LHCN-M2 (cell line): ENCODE measurements around the gene MACROH2A1. TPM values are rescaled to one million over a fixed set of nuclear protein-coding genes. Genes with fewer than 3 reads are reported as not detected.

ENCODE experiments used
- DNase-seq: peaks from one replicate; pipeline ENCODE4 v3.0.0-alpha.2; 2012; ENCODE audit warnings: low read depth
- polyA plus RNA-seq: library from polyadenylated mRNA; unstranded; fragments of >200 nt; gene quantifications from one replicate; pipeline ENCODE4 v1.2.1, GENCODE V29; 2012; ENCODE audit warnings: missing spikeins
- total RNA-seq: library from RNA; depleted of rRNA; stranded (reverse); fragments of >200 nt; gene quantifications from 2 replicates; pipeline ENCODE4 v1.2.3, GENCODE V29; 2014; rRNA removed

MACROH2A1 gene
- total RNA-seq: 175 and 183 TPM in 2 replicates
- 102 TPM for polyA plus RNA-seq

DNA sequence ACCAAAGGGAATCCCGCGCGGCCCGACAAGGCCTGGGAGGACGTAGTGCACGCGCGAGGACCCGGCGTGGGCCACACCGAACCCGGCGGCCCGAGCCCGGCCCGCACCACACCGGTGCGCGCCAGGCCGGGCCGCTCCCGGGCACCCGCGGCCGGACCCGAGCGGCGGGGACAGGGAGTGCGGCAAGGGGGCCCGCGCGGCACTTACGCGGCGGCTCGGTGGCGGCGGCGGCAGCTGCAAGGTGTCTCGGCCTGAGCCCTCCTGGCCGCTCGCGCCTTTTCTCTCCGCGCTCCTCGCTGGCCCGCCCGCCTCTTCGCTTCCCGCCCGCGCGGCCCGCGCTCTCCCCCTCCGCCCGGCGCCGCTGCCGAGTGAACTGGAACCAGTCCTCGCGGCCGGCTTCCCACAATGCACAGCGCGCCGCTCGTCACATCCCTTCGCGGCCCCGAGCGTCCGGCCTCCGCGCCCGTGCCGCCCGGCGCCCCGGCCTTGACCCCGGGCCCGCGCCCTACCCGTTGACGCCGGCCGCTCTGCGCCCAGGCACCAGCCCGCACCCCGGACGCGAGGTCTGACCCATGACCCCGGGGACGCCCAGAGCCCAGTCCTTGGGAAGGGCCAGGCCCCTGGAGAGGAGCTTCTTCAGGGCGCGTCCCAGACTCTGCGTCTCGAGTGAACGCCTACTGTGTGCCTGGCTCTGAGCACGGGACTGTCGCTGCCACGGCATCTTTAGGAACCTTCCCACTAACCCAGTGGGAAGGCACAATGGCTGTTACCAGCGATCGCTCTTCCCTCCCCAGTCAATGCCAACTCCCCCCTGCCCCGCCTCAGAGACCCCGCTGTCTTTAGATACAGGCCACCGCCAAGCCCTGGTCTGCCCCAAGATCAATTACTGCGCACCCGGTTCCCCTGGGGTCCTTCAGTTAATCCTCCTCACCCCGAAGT, at the start of gene MACROH2A1:
Gene MACROH2A1, minus strand, starts transcription at position 377 of the 939 bp plus-strand sequence. CDS start 10,138 bp downstream, outside the sequence.
- peak; percentile 79 for DNase-seq

DNA sequence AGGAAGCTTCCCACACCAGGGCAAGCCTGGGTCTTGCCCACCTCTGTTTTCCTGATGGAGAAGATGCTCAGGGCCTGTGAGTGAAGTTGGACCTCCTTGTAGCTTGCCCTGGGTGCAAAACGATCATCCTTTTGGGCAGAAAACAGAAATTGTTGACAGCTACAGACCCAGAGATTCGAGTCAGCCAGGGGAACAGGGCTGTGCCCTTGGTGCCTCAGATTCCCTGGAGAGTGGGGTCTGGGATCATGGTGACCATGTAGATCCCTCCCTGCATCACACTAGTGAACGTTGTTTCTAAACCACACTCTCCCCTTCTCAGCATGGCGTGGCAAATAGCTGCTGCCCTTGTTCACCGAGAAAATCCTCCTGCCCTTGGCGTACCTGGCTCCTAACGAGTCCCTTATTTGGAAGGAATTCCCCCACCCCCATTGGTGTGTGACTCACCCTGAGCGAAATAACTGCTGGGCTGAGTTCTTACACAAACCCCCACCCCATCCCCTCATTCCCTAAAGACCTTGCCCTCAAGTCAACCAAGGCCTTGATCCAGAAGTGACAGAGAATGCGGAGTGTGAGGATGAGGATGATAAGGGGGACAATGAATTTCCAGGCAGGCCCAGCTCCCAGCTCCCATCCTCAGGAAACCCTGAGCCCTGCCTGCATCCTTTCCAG, 49.2 kb upstream of the MACROH2A1 start:
- DNase-seq: no peak

DNA sequence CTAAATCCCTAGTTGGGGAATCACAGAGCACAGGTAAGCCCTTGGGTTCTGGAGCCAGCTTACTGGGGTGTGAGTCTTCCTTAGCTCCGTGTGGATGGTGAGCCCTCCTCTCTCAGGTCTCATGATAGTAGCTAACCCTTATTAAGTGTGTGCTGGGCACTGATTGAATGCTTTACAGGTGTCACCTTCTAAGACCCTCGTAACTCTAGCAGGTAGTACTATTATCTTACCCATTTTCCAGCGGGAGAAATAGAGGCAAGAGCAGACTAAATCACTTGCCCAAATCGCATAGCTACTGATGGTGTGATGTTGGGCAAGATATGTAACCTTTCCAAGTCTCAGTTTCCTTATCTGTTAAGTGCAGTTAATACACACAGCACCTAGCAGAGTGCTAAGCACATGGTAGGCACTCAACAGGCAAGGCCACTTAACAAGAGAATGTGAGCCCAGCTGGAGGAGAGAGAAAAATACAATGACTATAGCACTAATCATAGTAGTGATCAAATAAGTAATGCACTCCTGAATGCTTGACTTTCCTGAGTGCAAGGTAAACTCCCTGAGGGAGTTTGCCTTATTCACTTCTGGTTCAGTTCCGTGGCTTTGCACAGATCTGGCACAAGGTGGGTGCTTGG, 48.4 kb upstream of the MACROH2A1 start, which contains the start of gene DCANP1:
Gene DCANP1, minus strand, starts transcription at position 51 of the 632 bp plus-strand sequence. CDS start 240 bp downstream, outside the sequence.
- no peak for DNase-seq

DNA sequence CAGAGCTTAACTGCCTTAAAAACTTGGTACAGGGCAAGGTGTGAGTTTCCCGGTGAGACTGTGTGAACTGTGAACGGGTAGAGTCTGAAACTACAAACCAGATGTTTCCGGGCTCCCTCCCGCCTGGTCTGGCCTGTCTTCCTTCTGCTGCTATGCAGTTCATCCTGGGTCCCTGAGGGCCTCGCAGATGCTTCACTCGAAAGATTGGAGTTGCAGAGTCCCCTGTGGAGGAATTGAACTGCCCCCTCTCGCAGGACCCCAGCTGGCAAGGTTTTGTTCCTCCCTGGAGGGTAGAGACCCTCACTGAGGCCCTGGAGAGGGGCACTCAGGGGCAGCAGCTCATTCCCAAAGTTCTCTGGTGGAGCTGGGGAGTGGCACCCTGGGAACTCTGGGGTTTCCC, 47.6 kb upstream of the MACROH2A1 start:
- DNase-seq: no peak

DNA sequence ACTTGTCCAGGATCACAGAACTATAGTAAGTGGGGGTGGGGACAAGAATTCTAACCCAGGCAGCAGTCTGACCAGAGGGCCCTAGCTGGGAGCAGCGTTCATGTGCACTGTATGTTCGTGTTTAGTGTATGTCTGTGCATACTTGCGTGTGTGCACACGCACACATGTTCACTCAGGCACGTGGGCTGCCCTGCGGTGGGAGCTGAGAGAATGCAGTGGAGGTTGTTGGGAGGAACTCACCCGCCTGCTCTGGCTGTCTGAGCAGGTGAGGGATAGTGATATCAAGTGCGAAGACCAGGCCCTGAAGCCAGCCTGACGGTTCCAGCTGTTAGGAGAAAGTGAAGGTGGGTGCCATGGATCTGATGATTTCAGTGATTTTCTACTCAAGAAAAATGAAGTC, 47.2 kb upstream of the MACROH2A1 start:
- no peak for DNase-seq

DNA sequence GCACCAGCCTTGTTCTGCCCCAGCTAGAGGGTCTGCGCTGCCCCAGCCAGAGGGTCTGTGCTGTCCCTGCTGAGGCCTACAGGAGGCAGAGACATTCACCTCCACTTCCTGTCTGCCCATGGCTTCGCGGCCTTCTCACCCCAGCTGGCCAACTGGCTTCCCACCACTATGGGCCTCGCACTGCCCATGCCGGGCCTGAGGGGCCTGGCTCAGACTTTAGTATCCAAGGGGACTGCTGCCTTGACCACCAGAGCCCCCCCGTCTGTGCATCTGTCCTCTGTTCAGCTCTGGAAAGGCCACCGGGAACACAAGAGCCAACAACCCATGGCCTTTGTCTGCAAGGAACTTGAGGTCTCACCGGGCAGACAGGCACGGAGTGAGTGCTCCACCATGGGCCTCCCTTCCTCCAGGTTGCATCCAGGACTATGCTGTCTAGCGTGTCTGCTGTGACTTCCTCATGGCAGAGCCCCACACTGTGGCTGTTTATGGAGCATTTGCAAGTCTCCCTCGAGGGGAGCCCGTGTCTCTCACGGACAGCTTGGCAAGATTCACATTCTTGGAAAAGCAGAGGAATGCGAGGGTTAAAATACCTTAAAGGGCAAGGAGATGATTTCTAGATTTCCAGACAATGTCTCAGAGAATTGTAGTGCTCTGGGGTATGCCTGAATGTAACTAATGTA, 46.4 kb upstream of the MACROH2A1 start:
- no peak for DNase-seq

DNA sequence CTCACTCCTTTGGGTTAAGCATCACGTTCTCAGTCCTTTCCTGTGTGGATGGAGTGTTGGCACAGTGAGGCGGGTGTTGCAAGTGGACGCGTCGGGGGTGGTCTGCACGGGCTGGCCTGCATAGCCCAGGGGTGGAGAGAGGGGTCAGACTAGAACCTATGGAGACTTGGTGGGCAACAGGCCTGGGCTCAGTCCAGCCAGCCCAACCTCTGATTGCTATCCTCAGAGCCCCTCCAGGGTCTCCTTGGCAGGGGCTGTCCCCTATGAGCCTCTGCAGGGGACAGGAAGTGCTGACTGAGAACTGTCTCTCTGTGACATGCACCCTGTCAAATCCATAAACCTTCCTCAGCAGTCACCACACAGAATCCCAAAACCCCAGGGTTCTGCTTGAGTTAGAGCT, 45.9 kb upstream of the MACROH2A1 start:
- no peak for DNase-seq

DNA sequence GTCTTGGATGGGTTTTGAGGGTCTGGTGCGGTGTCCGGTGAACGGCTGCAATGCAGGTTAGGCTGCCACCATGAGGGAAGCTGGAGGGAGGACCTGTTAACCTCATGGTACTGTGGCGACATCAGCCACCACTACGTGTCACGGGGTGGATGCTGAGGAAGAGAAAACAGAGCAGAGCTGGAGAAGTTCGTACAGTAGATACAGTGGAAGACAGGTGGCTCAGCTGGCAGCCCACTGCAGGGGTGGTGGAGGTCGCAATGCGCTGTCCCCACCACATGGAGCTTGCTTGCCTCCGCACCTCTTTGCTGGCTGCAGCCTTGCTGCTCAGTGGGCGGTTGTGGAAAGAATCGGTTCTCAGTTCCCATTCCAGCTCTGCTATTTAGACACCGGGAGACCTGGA, 45.3 kb upstream of the MACROH2A1 start:
- DNase-seq: no peak

DNA sequence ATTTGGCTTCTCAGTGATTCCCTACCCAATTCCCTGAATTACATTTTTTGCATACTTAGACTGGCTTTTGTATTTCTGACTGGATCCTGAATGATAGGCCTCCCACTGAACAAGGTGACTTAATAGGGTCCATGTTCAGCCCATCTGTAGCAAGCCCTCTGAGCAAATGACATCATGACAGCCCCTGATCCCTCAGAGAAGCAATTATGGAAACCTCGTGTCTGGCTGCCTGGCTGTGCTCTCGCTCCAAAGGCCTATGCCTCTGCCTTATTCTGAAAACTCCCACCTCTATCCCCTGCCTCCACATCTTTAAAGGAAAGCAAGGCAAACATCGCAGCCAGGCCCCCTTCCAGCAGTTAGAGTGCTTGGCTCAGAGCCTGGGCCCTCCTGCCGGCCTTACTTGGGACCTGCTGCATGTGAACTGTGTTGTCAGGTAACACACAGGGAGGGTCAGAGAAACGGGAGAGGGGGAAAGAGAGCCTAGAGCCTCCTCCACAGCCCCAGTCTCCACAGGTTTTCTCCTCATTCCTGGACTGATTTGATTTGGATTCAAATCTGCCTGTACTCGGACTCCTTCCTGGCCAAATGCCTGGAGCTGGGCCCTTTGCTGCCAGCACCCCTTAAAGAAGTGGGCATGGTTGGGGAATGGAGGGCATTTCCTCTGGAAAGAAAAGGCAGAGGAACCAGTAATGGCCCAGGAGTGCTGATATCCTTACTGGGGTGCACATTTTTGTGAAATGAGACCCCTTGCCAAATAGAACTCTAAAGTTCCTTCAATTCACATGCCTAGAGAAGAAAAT, 44.3 kb upstream of the MACROH2A1 start:
- no peak for DNase-seq

DNA sequence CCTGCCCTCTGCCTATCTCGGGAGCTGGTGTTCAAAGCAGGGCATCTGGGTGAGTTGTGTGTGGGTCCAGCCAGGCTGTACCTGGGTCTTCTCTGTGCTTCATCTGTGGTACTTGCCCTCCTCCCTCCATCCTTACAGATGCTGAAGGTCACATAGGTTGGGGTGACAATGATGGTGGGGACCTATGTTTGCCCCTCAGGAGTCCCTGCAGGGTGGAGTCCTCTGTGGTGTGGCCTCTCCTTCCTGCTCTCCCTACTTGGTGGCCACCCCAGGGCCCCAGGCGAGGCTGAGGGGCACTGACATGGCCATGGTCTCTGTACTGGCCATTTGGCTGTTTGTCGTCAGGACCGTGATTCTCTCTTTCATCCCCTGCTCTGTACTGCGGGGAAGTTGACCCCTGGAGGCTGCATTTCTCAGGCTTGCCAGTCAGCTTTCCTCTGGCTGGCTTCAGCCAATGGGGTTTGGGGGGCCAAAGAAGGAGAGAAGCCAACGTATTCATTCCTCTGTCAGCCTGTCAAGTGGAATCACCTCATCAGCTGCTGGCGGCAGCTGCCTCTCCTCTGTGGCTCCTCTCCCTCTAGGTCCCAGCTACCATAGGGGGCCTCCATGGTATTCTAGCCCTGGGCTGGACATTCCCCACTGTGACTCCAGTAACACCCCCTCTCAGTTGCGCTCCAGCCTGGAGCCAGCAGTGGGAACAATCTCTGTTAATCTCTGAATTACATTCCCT, 43.6 kb upstream of the MACROH2A1 start:
- DNase-seq: no peak

DNA sequence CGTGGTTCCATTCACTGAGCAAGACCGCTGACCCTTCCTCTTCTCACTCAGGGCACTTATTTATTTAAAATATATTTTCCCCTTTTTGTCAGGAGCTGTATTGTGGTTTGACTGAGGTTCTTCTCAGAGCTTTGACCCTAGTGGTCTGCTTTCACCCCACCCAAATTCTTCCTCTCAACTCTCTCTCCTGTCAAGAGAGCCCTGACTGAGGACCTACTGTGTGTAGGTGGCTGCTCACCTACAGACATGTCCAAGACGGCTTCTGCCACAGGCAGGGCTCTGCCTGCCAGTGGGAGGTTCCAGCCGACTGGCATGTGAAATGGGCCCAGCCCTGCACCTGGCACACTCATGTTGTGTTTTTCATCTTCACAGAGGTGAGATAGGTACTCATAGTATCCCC, 42.9 kb upstream of the MACROH2A1 start:
- DNase-seq: no peak

DNA sequence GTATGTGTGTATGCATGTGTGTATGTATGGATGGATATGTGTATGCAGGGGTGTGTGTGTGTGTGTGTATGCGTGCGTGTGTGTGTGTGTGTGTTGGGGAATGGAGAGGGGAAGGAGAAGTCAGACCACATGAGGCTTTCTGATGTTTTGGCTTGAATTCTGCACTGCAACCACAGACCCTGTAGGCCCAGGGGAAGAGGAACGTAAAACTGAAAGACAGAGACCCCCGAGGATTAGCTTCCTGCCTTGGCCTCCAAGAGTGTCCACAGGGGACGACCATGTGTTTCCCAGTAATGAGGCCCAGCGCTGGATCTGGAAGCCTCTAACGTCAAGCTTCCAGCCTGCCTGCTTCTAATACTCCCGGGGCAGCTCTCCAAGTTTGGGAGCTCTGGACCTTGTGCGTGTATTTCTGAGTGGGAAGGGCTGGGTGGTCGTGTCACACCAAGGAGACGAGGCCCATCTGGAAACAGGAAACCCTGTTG, 42.4 kb upstream of the MACROH2A1 start:
- DNase-seq: no peak

DNA sequence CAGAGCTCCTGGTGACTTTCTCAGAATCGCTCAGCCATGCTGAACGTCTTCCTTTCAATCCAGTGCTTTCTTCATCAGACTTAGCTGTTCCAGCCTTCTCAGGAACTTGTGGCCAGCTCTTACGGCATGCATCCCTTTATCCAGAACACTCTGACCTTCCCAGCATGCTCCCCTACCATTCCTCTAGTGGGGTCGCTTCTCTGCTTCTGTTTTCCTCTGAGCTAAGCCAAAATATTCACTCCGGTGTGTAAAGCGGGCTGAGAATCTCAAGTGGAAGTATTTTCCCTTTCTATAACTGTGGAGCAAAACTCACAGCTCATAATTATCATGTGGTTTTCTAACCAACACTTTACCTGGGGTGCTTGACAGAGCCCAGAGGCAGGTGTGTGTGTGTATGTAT, 41.9 kb upstream of the MACROH2A1 start:
- no peak for DNase-seq

DNA sequence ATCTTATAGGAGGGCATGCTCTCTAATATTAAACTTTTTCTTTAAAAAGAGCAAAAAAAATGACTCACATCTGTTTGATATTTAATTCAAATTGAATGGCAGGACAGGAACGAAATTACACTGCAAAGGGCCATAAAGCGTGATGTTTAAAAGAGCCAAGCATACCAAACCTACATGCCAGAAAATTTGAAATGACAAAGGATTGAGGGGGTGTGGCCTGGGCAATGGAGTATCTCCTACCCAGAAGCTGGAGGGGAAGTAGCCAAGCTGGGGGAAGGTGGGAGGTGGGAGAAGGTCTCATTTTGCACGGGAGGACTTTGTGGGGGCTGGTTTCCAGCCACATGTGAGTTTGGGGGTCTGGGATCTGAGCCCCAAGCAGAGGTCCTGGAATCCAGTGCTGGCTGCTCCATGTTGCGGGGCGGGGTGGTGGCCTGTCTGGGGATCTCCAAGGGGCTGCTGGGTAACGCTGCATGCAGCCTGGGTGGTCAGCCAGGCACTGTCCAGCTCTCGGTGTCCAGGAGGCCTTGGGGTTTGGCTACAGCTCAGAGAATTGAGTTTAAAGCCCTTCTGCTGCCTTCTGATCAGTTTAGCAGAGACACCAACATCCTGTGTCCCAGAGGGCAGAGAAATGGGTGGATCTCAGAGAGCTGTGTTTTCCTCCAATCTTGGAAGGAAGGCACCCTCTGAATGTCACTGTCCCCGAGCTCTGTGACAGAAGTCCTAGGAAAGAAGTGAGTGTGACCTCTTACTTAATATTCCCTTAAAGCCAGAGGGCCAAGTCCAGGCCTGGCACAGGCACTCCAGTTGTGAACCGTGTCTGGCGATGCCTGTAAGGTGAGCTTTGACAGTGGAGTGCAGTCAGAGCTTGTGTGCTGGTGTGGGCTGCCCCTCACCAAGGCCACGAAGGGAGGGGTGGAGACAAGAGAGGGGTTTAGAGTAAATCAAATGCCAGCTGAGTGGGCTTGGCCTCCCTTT, 40.5 kb upstream of the MACROH2A1 start:
- DNase-seq: no peak

DNA sequence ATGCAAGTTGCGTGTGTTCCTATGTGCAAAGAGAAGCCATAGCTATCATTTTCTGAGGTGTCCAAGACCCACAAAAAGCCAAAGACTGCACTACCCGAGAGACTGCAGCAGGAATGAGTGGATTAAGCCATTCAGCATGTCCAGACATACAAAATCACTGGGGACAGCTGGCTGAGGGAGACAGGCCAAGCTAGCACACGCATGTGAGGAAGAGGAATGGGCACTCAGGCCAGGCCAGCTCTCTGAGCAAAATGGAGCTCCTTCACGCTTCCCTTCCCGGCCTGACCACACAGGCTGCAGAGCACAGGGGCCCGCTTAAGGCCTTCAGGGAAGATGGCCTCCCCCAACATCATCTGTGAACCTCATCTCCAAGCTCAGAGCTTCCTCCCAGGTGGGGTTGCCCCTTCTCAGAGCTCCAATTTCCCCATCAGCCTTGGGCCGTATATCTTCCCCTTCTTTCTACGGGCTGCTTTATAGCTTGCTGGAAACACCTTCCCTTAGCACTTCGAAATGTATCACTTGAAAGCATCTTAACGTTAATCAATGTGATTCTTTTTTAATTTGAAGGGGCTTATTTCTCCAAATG, 39.7 kb upstream of the MACROH2A1 start:
- no peak for DNase-seq

DNA sequence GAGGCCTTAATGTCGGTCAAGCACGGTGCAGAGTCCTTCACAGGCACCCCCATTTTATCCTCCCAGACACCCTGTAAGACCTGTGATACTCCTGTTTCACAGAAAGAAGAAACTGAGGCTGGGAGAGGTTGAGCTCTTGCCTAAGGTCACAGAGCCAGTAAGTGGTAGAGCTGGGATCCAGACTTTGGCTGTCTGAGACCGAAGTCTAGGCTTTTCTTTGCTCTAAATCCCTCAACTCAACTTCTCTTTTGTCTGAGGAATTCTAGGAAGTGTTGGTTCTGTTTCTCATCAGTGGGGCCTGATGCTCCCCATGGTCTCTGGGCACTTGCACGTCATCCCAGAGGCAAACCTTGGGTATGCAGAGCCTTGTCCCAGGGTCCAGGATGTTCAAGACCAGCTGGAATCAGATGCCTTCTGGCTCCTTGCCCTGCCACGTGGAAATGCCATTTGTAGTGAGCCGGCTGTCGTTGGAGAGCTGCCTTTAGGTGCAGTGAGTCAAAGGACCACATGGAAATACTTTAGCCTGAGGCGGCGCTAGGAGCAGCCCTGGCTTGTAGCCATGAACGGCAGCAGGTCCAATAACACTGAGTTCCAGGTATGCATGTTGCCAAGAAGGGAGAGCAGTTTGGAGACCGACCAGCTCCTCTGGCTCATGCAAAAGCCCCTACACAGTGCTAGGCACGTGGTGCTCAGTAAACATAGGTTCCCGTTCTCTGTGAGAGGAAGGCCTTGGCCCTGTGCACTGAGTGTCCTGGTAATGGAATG, 38.9 kb upstream of the MACROH2A1 start:
- peak; percentile 80 for DNase-seq

DNA sequence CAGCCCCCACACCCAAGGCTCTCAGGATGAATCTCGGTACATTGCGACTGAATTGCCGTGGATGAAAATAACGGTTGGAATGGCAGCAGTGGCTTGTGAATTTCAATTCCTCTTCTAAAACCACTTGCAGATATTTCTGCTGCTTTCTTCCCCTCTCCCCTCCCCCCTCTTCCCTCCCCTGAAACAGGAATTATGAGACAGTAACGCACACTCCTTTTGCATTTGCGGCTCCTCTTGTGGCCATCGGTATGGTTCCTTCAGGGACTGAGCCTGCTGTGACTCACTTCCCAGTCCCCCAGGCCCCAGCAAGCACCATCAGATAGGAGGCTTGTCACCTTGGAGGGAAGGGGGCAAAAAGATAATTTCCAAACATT, 38.4 kb upstream of the MACROH2A1 start:
- no peak for DNase-seq
